ENCODE measurements around the gene CPEB4.

Gene CPEB4

DNA sequence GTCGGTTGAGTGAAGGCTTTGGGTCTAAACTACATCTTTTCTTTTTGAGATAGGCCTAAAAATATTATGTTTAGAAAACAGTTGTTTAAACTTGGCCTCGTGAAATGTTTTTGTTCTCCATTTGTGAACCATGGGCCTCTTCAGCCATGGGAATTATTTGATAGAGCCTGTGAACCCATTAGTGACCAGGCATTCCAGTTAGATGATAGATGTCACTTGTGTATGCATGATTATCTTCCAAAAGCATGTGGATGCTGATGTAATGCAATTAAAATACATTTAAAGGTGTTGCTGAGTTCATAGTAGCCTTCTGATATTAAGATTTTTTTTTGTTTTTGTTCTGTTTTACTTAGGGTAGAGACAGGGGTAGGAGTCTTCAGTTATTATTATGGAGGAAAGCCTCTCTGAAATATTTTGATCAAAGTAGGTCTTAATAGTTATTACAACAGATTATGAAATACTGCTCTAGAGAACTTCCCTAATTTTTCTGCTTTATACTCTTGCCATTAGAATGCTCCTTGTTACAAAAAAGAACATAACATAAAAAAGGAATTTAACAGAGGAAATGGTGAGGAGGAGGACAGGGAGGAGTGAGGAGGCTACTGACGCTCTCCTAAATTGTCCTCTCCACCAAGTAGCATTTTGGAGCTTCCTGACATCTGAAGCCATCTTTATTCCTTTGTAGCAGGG lies 32.9 kb downstream of the CPEB4 start:
- Histone ChIP-seq H3K4me3 (ENCODE audit: low read depth, low read length) (no peak overlapping the region), H3K36me3 (no peaks in the 10 kb centered on the region)
- no peak for DNase-seq

DNA sequence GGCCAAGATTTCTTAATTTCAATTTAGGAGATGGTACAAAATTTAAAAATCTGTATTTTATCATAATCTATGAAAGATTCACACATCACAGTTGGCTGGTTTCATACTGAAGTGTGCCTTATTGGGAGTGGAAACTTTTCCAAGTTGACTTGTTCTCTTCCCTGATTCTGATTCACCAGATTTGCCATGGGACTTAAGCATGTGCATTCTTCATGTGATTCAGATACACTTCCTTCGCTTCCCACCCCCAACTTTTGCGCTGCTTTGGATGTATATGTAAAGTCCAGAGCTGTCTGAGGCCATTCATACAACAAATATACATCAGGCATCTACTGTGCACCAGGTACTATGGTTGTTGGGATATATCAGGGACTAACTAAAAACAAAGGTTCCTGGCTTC lies 34.4 kb downstream of the CPEB4 start:
- no peak for DNase-seq
- H3K9me3 ChIP-seq (ENCODE audit: severe bottlenecking), result no peaks in the 10 kb centered on the region
- H3K4me3 ChIP-seq (ENCODE audit: low read depth, low read length), result no peak overlapping the region
- no peaks in the 10 kb centered on the region for H3K36me3 ChIP-seq
- no peak for TF ChIP-seq CTCF (IDR thresholded peaks at IDR 0.05; ENCODE audit: low read depth, low read length)
- no peak overlapping the region for H3K27ac ChIP-seq
- H3K27me3 ChIP-seq (ENCODE audit: insufficient read depth, low read depth, severe bottlenecking), result no peaks in the 10 kb centered on the region

More for the DNA sequence above, 32.9 kb downstream of the CPEB4 start:
- no peaks in the 10 kb centered on the region for H3K27me3 ChIP-seq (ENCODE audit: insufficient read depth, low read depth, severe bottlenecking)
- H3K27ac ChIP-seq, result no peak overlapping the region
- TF ChIP-seq CTCF (IDR thresholded peaks at IDR 0.05; ENCODE audit: low read depth, low read length), result no peak
- no peaks in the 10 kb centered on the region for H3K9me3 ChIP-seq (ENCODE audit: severe bottlenecking)

DNA sequence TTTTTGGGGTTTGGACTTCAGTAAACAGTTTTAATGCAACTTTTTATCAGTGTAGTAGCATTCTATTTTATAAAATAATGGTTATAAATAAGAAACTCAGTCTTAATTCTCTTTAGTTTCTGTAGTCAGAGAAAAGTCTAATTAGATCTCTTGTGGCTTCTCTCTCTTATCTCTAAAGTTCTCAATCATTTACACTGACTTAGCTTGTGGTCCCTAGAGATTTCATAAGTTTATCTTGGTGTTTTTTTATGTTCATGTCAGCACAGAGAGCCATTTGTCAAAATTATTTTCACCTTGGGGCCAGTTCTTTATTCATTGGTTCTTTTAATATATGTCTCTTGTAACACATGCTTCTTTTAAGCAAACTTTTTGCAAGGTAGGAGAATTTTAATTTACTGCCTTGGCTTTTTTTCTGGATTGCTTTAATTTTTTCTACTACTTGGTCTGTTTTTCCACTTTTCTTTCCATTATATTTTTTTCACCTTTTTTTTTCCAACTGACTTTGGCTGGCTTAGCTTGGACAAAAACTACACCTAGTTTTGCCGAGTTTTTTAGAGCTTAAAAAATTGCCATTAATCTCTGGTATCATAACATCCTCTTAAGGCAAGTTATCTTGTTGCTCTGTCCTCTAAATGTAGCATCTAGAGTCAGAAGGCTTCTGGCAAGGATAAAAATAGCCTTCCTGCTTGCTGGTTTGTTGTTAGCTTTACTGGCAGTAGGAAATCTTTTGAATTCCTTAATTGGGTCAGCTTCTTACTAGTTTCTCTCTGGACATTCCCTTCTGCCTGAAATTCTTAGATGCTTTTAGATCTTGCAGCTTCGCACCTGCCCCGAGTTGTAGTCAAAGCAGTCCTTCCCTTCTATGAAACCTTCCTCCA lies 35.3 kb downstream of the CPEB4 start:
- Histone ChIP-seq H3K36me3 (no peaks in the 10 kb centered on the region), H3K9me3 (ENCODE audit: severe bottlenecking) (no peaks in the 10 kb centered on the region), H3K27ac (no peak overlapping the region), H3K27me3 (ENCODE audit: insufficient read depth, low read depth, severe bottlenecking) (no peaks in the 10 kb centered on the region), H3K4me3 (ENCODE audit: low read depth, low read length) (no peak overlapping the region)
- TF ChIP-seq CTCF (IDR thresholded peaks at IDR 0.05; ENCODE audit: low read depth, low read length), result no peak
- no peak for DNase-seq

GRCh38 chr5:173924899-173925298 lies 36.8 kb downstream of the CPEB4 start:
- no peak overlapping the region for H3K27ac ChIP-seq
- no peak overlapping the region for H3K4me3 ChIP-seq (ENCODE audit: low read depth, low read length)
- TF ChIP-seq CTCF (IDR thresholded peaks at IDR 0.05; ENCODE audit: low read depth, low read length), result no peak
- no peak for DNase-seq
- H3K27me3 ChIP-seq (ENCODE audit: insufficient read depth, low read depth, severe bottlenecking), result no peaks in the 10 kb centered on the region
- H3K36me3 ChIP-seq, result no peaks in the 10 kb centered on the region
- H3K9me3 ChIP-seq (ENCODE audit: severe bottlenecking), result no peaks in the 10 kb centered on the region

DNA sequence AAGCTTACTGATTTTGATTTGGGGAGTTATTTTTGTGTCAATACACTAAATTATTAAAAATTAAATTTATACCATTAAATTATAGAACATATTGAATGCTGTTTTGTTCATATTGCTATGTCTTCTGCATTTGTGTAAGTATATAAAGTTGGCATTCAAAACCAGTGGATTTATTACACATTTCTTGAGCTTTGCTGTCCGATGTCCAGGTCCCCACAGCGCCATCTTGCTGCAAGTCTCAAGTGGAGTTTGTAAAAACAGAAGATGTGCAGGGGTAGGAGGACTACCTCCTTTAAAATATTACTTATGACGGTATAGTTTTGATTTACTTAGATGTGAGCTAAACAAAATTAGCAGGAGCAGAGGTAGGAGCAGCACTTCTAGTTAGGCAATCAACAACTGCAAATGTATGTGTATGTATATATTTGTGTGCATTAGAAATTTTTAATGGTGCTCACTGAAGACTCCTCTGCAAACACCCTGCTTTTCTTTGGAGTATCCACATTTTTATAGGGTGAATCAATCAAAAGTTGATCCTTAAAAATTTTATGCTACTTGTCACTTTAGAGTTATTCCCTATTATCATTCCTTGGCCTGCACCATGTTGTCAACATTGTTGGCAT lies 37.4 kb downstream of the CPEB4 start:
- DNase-seq, result peak; percentile 58

More for the DNA sequence above, 37.4 kb downstream of the CPEB4 start:
- Histone ChIP-seq H3K27ac (no peak overlapping the region), H3K9me3 (ENCODE audit: severe bottlenecking) (no peaks in the 10 kb centered on the region), H3K36me3 (no peaks in the 10 kb centered on the region), H3K27me3 (ENCODE audit: insufficient read depth, low read depth, severe bottlenecking) (no peaks in the 10 kb centered on the region), H3K4me3 (ENCODE audit: low read depth, low read length) (no peak overlapping the region)
- peak; percentile 56 for TF ChIP-seq CTCF (IDR thresholded peaks at IDR 0.05; ENCODE audit: low read depth, low read length)

All from WERI-Rb-1 (cell line).